ENCODE measurements around the gene SLC4A4.

DNA sequence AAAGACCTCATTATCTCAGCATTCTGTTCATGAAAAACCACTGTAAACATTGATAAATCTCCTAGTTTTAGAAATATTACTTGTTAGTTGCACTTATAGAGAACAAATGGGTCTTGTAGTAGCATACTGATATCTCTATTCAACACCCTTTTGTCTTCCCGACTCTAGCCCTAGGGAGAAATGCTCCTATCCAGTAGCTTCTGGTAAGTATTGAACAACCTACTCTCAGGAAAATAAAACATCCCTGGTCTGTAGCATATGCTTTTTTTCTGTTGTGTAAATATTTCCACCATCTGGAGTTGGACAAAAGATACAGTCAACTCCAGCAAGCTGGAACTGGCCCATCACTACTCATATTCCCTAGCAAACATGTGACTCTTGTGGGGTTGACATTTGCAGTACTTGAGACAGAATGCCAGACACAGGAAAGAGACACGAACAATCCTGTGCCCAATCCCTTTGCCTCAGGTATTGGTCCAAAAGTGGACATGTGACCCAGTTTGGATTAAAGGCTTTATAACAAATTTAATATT lies 256.8 kb downstream of the SLC4A4 start:
- no peak for TF ChIP-seq EP300 (IDR thresholded peaks at IDR 0.05)
- TF ChIP-seq, protein P1, sequence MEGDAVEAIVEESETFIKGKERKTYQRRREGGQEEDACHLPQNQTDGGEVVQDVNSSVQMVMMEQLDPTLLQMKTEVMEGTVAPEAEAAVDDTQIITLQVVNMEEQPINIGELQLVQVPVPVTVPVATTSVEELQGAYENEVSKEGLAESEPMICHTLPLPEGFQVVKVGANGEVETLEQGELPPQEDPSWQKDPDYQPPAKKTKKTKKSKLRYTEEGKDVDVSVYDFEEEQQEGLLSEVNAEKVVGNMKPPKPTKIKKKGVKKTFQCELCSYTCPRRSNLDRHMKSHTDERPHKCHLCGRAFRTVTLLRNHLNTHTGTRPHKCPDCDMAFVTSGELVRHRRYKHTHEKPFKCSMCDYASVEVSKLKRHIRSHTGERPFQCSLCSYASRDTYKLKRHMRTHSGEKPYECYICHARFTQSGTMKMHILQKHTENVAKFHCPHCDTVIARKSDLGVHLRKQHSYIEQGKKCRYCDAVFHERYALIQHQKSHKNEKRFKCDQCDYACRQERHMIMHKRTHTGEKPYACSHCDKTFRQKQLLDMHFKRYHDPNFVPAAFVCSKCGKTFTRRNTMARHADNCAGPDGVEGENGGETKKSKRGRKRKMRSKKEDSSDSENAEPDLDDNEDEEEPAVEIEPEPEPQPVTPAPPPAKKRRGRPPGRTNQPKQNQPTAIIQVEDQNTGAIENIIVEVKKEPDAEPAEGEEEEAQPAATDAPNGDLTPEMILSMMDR (IDR thresholded peaks at IDR 0.05): no peak
- TF ChIP-seq POLR2A (IDR thresholded peaks at IDR 0.05): no peak
